Frontal cortex (tissue), 4 donors: ENCODE data around the gene TMEM42. TPM values are rescaled to one million over a fixed set of nuclear protein-coding genes. Genes with fewer than 3 reads are reported as not detected.

Experiments used
- DNase-seq, 2 donors: peaks; one replicate each; pipeline ENCODE4 v3.0.0; 2012; ENCODE audit warnings: low spot score in 2 of 2
- FAIRE-seq: peaks from 2 replicates; lab custom pipeline; 2012; peaks lifted over from hg19 to GRCh38; lab: Jason Lieb, UNC
- total RNA-seq: library from RNA; depleted of rRNA; stranded (reverse); fragments of >200 nt; gene quantifications from one replicate; pipeline ENCODE4 v1.2.3, GENCODE V29; 2014
- donor health status: control.
- donor health status: control.
- donor health status: control.

The TMEM42 gene
- total RNA-seq, 1 donor from 2014 or later: 5.3 TPM

DNA sequence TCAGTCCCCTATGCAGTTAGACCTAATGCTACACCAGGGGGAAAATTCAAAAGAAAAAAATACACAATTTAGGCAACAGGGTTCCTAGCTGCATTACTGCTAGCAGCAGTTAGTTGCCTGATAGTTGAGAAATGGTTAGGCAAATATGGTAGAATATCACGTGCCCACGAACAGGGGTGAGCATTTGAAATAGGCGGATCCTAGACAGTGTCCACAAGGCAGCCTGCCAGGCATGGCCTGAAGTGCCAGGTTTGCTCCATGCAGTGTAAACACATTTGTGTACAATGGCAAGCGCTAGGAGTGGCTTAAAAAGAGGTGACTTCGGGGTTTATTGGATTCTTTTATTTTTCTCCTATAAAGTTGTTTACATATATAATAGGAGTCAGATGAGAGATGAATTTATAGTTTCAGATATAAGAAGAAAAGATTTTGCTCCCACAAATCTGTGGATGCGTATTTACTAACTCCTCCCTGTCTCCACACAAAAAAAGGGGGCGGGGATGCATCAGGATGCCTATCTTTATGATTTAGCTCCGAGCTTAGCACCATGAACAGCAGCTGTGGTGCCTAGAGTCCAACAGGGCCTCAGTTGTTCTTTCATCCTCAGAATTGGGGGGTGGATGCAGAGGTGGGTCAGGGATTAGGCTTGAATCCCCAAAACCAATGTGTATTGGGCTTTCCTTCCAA lies 8.8 kb downstream of the TMEM42 start:
- no peak for FAIRE-seq
- DNase-seq: no peak

DNA sequence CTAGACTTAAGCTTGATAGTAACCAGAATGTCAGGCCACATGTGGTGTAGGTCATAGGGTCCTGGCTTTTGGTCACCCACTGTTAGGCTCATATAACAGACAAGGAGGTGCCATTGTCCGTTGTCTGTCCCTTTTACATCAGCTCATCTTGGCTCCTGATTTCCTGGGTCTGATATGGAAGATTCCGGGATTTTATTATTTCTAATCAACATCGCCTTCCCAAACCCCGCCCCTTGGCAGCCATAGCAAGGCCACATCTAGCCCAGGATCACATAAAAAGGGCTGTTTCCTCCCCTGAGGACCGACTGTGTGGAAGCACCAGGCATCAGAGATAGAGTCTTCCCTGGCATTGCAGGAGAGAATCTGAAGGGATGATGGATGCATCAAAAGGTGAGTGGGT lies 12.6 kb downstream of the TMEM42 start, which contains the start of gene TGM4:
Gene TGM4 (plus strand): TSS at position 301 of the 400 bp plus-strand sequence. CDS start 71 bp downstream, at position 372.
- DNase-seq (no peak), FAIRE-seq (no peak)

DNA sequence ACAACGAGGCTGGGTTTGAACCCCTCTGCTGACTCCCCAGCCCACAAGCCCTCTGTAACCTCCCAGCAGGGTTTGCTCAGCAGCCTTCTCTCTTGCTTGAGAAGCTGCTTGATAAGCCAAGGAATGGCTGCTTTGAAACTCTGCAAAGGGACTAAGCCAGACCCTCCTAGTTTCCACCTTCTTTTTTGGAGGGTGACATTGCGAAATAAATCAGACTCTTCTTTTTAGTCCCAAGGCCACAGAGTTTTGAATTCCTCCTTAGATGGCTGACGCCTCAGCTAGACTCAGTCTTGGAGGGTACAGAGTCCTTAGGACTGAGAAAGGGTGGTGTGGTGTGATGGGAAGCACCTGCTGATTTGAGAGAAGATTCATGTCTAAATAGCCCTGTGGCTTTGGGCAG lies 13.9 kb downstream of the TMEM42 start:
- FAIRE-seq (no peak), DNase-seq (no peak)

- DNase-seq (no peak), FAIRE-seq (no peak)
Measured at GRCh38 chr3:44877333-44877732, 15.6 kb downstream of the TMEM42 start.

- no peak for FAIRE-seq
- no peak for DNase-seq
Measured at GRCh38 chr3:44880284-44880683, 18.6 kb downstream of the TMEM42 start.

GRCh38 chr3:44883213-44883955 lies 21.7 kb downstream of the TMEM42 start:
- no peak for FAIRE-seq
- no peak for DNase-seq

DNA sequence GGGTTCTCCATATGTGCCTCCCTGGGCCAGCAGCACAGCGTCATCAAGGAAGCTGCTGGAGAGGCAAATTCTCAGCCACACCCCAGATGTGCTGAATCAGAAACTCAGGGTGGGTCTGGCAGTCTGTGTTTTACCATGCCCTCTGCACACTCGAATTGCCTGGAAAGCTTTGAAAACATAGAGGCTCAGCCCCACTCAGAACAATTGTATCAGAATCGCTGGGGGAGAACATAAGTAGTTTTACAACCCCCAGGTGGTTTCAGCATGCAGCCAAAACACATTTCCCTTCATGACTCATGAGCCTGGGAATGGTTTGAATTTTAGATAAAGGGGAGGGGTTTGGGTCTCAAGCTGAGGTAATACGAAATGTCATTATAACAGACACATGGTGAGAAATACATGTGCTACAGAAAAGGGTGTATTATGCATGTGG lies 22.3 kb downstream of the TMEM42 start:
- DNase-seq (no peak), FAIRE-seq (no peak)

DNA sequence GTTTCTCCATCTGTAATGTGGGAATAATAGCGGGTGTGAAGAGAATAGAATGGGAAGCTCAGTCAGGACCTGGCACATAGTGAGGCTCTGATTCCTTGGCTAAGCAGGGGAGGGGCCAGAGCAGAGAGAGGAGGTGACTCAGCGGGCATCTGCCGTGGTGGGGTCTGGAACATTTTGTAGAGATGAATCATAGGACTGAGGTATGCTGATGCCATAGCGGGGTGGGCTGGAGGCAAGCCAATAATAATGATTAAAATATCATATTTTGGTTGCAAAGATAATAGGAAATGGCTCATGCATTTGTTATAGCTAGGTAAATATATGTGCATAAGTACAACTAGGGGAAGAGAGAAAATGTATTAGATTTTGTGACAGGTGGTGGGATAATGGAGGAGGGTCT lies 23.9 kb downstream of the TMEM42 start:
- no peak for DNase-seq
- FAIRE-seq: no peak

- FAIRE-seq (no peak), DNase-seq (no peak)
Measured at GRCh38 chr3:44886561-44886960, 24.8 kb downstream of the TMEM42 start.

GRCh38 chr3:44887101-44887500 lies 25.4 kb downstream of the TMEM42 start:
- FAIRE-seq: no peak
- no peak for DNase-seq

- DNase-seq: no peak
- no peak for FAIRE-seq
Measured at GRCh38 chr3:44890258-44890657, 28.5 kb downstream of the TMEM42 start.

- DNase-seq: no peak
- FAIRE-seq: no peak
Measured at GRCh38 chr3:44890852-44891251, 29.1 kb downstream of the TMEM42 start.

DNA sequence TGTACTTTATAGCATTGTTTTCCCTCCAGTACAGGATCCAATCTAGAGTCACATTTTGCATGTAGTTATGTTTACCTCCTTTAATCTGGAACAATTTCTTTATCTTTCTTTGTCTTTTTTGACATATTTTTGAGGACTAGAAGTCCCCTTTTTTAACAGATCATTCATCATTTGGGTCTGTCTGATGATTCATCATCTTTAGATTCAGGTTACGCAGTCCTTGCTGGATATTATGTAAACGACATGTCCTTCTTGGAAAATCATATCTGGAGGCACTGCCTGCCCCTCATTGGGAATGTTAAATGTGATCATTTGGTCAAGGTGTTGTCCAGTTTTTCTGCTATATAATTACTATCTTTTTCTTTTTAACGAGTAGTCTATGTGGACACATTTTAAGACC lies 31.0 kb downstream of the TMEM42 start:
- no peak for FAIRE-seq

DNA sequence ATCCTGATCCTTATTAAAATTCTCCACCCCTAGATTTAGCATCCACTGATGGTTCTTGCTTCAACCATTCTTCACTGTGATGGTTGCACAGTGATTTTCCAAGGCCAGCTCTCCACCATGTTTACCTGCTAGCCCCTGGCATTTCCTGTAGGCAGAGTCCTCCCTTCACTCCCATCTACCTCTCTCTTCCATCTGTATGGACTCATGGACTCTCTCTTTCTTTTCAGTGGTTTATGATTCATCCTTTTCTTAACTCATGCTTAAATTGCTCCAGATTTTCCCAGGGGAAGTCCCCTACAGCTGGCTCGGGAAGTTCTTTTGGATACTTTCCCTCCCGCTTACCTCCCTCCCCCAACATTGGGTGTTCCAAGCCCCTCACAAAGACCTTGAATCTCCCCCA lies 31.4 kb downstream of the TMEM42 start:
- DNase-seq (no peak), FAIRE-seq (no peak)

More for the DNA sequence above, 31.0 kb downstream of the TMEM42 start:
- no peak for DNase-seq

DNA sequence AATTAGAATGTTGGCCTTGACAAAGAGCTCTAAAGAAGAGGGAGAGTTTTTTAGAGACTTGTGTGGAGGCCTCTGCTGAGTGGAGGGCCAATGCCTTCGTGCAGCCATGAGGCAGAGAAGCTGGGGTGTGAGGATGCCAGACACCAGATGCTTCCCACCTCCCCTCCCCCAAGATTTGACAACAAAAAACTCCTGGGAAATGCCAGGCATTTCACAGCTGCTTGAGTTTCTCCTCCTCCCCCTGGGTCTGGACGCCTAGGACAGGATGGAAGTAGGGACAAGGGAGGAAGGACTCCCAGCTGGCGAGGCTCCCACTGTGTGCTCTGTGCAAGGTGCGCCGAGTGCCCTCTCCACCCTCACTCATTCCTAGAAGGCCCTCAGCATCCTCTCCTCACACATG lies 32.8 kb downstream of the TMEM42 start:
- FAIRE-seq (no peak), DNase-seq (no peak)

DNA sequence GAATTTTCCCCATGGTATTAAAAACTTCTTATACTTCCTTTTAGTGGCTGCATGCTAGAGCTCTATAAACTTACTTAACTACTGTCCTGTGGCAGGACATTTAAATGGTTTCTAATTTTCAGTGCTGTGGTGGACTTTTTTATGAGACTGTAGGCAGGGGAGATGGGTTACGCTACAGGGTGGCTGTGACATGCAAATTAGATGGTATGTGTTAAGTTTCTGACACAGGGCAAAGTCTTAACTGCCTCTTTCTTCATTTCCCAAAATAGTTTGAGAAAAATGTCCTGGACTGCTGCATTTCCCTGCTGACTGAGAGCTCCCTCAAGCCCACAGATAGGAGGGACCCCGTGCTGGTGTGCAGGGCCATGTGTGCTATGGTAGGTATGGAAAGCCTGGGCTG lies 34.7 kb downstream of the TMEM42 start:
- no peak for DNase-seq
- no peak for FAIRE-seq

GRCh38 chr3:44899683-44900367 lies 38.1 kb downstream of the TMEM42 start:
- DNase-seq: no peak
- no peak for FAIRE-seq

GRCh38 chr3:44902628-44903027 lies 40.9 kb downstream of the TMEM42 start:
- no peak for DNase-seq
- no peak for FAIRE-seq

- DNase-seq (no peak), FAIRE-seq (no peak)
Measured at GRCh38 chr3:44903314-44903713, 41.6 kb downstream of the TMEM42 start.

DNA sequence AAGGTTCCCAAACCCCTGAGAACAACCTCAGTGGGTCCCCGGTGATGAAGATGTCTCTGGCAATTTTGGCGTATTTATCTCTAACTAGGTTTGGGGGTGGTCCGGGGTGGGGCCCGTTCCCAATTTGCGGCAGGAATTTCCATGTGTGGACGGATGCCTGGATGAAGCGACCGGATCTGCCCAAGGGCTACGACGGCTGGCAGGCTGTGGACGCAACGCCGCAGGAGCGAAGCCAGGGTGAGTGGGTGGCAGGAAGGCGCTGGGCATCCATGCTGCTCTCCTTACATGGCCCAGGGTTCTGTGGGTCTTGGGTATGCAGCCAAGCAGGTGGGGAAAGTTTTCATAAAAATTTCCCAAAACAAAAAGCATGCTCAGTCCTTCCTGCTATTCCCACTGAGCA lies 42.0 kb downstream of the TMEM42 start:
- DNase-seq: no peak
- FAIRE-seq: no peak
